Fibroblast of lung (primary cell): ENCODE results near the gene TMEM212.

ENCODE experiments used
- EZH2 ChIP-seq: IDR thresholded peaks from 2 replicates; pipeline ENCODE4 v1.5.1; 2012; ENCODE audit warnings: low read length, control low read depth, mild to moderate bottlenecking; ENCODE audit errors: missing control alignments
- TF ChIP-seq, protein P1 (sequence below), 2 donors: IDR thresholded peaks in 1 of 2; conservative IDR thresholded peaks in 1 of 2; 1 replicate in 1 of 2; 2 replicates in 1 of 2; pipeline ENCODE4 v1.5.1; 2011 to 2012; ENCODE audit warnings: low read length in 2 of 2, control low read depth in 1 of 2, inconsistent platforms in 1 of 2, low read depth in 1 of 2, mild to moderate bottlenecking in 1 of 2

DNA sequence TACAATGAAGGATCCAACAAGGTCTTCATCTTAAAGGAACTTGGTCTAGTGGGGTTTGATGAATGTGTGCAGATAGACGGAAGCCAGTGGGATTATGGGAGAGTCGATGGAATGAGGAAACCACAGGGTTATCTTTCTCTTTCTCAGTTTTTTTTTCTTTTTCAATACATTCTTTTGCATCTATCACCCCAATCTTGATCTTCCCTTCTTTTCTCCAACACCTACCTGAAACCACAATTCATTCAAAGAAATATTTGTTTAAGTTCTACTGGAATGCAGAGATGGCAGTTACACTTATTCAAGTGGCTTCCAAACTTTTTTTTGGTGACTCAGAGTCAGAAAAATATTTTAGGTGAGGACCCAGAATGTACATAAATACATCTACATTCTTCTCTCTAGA is 1.7 kb downstream of the TMEM212 start:
- TF ChIP-seq, protein P1, sequence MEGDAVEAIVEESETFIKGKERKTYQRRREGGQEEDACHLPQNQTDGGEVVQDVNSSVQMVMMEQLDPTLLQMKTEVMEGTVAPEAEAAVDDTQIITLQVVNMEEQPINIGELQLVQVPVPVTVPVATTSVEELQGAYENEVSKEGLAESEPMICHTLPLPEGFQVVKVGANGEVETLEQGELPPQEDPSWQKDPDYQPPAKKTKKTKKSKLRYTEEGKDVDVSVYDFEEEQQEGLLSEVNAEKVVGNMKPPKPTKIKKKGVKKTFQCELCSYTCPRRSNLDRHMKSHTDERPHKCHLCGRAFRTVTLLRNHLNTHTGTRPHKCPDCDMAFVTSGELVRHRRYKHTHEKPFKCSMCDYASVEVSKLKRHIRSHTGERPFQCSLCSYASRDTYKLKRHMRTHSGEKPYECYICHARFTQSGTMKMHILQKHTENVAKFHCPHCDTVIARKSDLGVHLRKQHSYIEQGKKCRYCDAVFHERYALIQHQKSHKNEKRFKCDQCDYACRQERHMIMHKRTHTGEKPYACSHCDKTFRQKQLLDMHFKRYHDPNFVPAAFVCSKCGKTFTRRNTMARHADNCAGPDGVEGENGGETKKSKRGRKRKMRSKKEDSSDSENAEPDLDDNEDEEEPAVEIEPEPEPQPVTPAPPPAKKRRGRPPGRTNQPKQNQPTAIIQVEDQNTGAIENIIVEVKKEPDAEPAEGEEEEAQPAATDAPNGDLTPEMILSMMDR (conservative IDR thresholded peaks at IDR 0.05 in 1 of 2, IDR thresholded peaks at IDR 0.05 in 1 of 2; ENCODE audit: low read depth in 1 of 2, low read length in 2 of 2) = no peak
- no peak for TF ChIP-seq EZH2
